K562 (cell line): ENCODE results near the gene SLC25A10. TPM values are rescaled to one million over a fixed set of nuclear protein-coding genes. Genes with fewer than 3 reads are reported as not detected.
A peak's percentile ranks its signal among the peaks of the same experiment; 100 is the strongest.

Experiments
- BRF1 ChIP-seq: IDR thresholded peaks from 3 replicates; pipeline ENCODE4 v1.6.1; 2011; ENCODE audit warnings: borderline replicate concordance, mild to moderate bottlenecking; ENCODE audit not compliant: insufficient read length; ENCODE audit errors: extremely low read depth
- GABPB1 ChIP-seq: sonication (generic); formaldehyde crosslinking; IDR thresholded peaks from 2 replicates; pipeline ENCODE4 v1.8.0; 2022; ENCODE audit warnings: mild to moderate bottlenecking, missing genetic modification reagents
- GATA2 ChIP-seq: sonication (generic); formaldehyde crosslinking; IDR thresholded peaks from 2 replicates; pipeline ENCODE4 v1.4.0; 2020; ENCODE audit warnings: mild to moderate bottlenecking, missing genetic modification reagents
- HMG20A ChIP-seq: fragments of 450-650 bp; formaldehyde crosslinking; conservative IDR thresholded peaks from 2 replicates; pipeline ENCODE4 v1.4.0; 2020; ENCODE audit warnings: mild to moderate bottlenecking, mixed read lengths
- L3MBTL2 ChIP-seq: fragments of 450-650 bp; IDR thresholded peaks from 2 replicates; pipeline ENCODE4 v1.6.1; 2016; ENCODE audit warnings: mild to moderate bottlenecking, moderate library complexity
- MYC ChIP-seq, 2 experiments: fragments of 250-450 bp in 1 of 2; sonication (Bioruptor Pico) in 1 of 2; IDR thresholded peaks; 2 replicates each; pipeline versions ENCODE4 v1.5.1 to v1.6.1; 2012 to 2021; ENCODE audit warnings: low read depth in 2 of 2, borderline replicate concordance in 1 of 2, improper control_type of control experiment in 1 of 2, low read length in 1 of 2, mild to moderate bottlenecking in 1 of 2, moderate library complexity in 1 of 2
- NFYB ChIP-seq: IDR thresholded peaks from 2 replicates; pipeline ENCODE4 v1.6.1; 2011; ENCODE audit warnings: mild to moderate bottlenecking, moderate library complexity; ENCODE audit not compliant: insufficient read length; ENCODE audit errors: extremely low read depth
- NR1H2 ChIP-seq: sonication (generic); formaldehyde crosslinking; IDR thresholded peaks from 2 replicates; pipeline ENCODE4 v1.4.0; 2020; ENCODE audit warnings: mild to moderate bottlenecking, missing genetic modification reagents
- OTX1 ChIP-seq: fragments of 450-650 bp; formaldehyde crosslinking; IDR thresholded peaks from 2 replicates; pipeline ENCODE4 v1.4.0; 2022; ENCODE audit warnings: mild to moderate bottlenecking
- PHB2 ChIP-seq: fragments of 450-650 bp; IDR thresholded peaks from 2 replicates; pipeline ENCODE4 v1.6.1; 2017; ENCODE audit warnings: low read depth
- POLR3G ChIP-seq: IDR thresholded peaks from 2 replicates; pipeline ENCODE4 v1.6.1; 2011; ENCODE audit not compliant: insufficient read length, insufficient replicate concordance; ENCODE audit errors: extremely low read depth
- RBFOX2 ChIP-seq: fragments of 200-400 bp; formaldehyde crosslinking; IDR thresholded peaks from 2 replicates; pipeline ENCODE4 v1.6.1; 2017; ENCODE audit warnings: low read depth, mild to moderate bottlenecking, low read length, moderate library complexity
- RBM15 ChIP-seq: fragments of 200-400 bp; formaldehyde crosslinking; IDR thresholded peaks from 2 replicates; pipeline ENCODE4 v1.6.1; 2018; ENCODE audit warnings: mild to moderate bottlenecking, low read length, moderate library complexity; ENCODE audit not compliant: insufficient read depth
- TCFL5 ChIP-seq: fragments of 250-450 bp; sonication (Bioruptor Pico); conservative IDR thresholded peaks from 2 replicates; pipeline ENCODE4 v1.6.1; 2021; ENCODE audit warnings: mild to moderate bottlenecking, moderate library complexity, matching md5 sums
- THRAP3 ChIP-seq: fragments of 450-650 bp; IDR thresholded peaks from 2 replicates; pipeline ENCODE4 v1.6.1; 2016; ENCODE audit warnings: mild to moderate bottlenecking, inconsistent platforms, borderline replicate concordance
- WHSC1 ChIP-seq: IDR thresholded peaks from one replicate; pipeline ENCODE4 v1.6.1; 2012; ENCODE audit warnings: low read length, control low read depth, inconsistent platforms
- XRCC5 ChIP-seq: fragments of 200-400 bp; formaldehyde crosslinking; IDR thresholded peaks from 2 replicates; pipeline ENCODE4 v1.6.1; 2017; ENCODE audit warnings: low read depth, mild to moderate bottlenecking, low read length
- polyA plus RNA-seq, 8 experiments: library from polyadenylated mRNA; depleted of rRNA in 4 of 8; stranded (reverse) in 5 of 8; unstranded in 3 of 8; fragments of >200 nt; fragmentation: Nextera tagmentation in 2 of 8; fragmentation: Illumina TruSeq in 1 of 8; extraction: Ambion mirVana in 2 of 8; extraction: Trizol in 1 of 8; gene quantifications; 2 replicates each; pipeline versions ENCODE4 v1.2.1 to v1.2.3, GENCODE V29; 2011 to 2014; ENCODE audit warnings: inconsistent platforms in 1 of 8, missing spikeins in 1 of 8
- total RNA-seq, 7 experiments: library from RNA; depleted of rRNA in 6 of 7; stranded (reverse); fragments of >200 nt in 6 of 7; fragmentation: Illumina TruSeq in 2 of 7; extraction: Trizol in 2 of 7; gene quantifications; 2 replicates each; pipeline versions ENCODE4 v1.2.1 to v1.2.3, GENCODE V29; 2011 to 2021; ENCODE audit warnings: low replicate concordance in 1 of 7
- TF ChIP-seq, protein P1 (sequence below): sonication (generic); formaldehyde crosslinking; IDR thresholded peaks from 2 replicates; pipeline ENCODE4 v1.8.0; 2023; ENCODE audit warnings: mild to moderate bottlenecking, missing genetic modification reagents
- TF ChIP-seq, protein P2 (sequence below): fragments of 450-650 bp; formaldehyde crosslinking; IDR thresholded peaks from 2 replicates; pipeline ENCODE4 v1.4.0; 2020; ENCODE audit warnings: mild to moderate bottlenecking, moderate library complexity
- TF ChIP-seq, protein P3 (sequence below): IDR thresholded peaks from 2 replicates; pipeline ENCODE4 v1.6.1; 2014; ENCODE audit warnings: antibody characterized with exemption
- TF ChIP-seq, protein P4 (sequence below): fragments of 250-450 bp; sonication (Bioruptor Pico); IDR thresholded peaks from 2 replicates; pipeline ENCODE4 v1.9.0; 2021; ENCODE audit warnings: mild to moderate bottlenecking

Gene SLC25A10
- total and polyA plus RNA-seq, 9 of the 15 experiments (the other 6 are each of a cell fraction or from before 2014, with no cell fraction given), result 0.10 to 85.6 (median 34.3) TPM

DNA sequence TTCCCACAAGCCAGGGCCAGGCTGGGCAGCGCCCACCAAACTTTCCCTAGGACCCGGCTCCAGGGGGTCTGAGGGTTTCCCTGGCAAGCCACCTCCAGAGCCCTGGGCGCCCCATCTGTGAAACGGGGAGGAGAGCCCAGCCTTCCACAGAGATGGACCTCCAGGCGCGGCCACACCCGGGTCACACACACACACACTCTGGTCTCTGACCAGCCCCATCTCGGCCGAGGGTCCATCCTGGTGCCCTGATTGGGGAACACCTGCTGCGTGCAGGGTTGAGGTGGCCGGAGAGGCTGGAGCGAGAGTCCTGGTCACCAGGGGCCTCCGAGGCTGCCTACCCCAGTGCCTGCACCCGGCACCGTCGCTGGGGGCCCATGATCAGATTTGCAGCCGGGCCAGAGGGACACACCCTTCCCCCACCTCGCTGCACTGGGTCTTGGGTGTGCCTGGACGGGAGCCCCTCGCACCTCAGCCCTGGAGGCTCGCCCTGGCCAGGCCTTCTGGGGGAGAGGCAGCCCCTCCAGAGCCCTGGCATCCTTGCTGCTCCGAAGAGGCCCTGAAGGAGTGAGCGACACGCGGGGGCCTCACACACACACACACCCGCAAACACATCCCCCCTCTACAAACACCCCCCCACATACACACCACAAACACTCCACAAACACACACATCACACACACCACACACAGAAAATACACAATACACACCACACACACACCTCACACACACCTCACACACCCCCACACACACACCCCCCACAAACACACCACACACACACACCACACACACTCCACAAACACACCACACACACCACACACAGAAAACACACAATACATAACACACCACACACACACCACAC is 29.7 kb downstream of the SLC25A10 start (continued):
- TF ChIP-seq, protein P1, sequence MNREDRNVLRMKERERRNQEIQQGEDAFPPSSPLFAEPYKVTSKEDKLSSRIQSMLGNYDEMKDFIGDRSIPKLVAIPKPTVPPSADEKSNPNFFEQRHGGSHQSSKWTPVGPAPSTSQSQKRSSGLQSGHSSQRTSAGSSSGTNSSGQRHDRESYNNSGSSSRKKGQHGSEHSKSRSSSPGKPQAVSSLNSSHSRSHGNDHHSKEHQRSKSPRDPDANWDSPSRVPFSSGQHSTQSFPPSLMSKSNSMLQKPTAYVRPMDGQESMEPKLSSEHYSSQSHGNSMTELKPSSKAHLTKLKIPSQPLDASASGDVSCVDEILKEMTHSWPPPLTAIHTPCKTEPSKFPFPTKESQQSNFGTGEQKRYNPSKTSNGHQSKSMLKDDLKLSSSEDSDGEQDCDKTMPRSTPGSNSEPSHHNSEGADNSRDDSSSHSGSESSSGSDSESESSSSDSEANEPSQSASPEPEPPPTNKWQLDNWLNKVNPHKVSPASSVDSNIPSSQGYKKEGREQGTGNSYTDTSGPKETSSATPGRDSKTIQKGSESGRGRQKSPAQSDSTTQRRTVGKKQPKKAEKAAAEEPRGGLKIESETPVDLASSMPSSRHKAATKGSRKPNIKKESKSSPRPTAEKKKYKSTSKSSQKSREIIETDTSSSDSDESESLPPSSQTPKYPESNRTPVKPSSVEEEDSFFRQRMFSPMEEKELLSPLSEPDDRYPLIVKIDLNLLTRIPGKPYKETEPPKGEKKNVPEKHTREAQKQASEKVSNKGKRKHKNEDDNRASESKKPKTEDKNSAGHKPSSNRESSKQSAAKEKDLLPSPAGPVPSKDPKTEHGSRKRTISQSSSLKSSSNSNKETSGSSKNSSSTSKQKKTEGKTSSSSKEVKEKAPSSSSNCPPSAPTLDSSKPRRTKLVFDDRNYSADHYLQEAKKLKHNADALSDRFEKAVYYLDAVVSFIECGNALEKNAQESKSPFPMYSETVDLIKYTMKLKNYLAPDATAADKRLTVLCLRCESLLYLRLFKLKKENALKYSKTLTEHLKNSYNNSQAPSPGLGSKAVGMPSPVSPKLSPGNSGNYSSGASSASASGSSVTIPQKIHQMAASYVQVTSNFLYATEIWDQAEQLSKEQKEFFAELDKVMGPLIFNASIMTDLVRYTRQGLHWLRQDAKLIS (CRISPR knock-in tag), result no peak
- no peak for TF ChIP-seq BRF1
- TF ChIP-seq, protein P2, sequence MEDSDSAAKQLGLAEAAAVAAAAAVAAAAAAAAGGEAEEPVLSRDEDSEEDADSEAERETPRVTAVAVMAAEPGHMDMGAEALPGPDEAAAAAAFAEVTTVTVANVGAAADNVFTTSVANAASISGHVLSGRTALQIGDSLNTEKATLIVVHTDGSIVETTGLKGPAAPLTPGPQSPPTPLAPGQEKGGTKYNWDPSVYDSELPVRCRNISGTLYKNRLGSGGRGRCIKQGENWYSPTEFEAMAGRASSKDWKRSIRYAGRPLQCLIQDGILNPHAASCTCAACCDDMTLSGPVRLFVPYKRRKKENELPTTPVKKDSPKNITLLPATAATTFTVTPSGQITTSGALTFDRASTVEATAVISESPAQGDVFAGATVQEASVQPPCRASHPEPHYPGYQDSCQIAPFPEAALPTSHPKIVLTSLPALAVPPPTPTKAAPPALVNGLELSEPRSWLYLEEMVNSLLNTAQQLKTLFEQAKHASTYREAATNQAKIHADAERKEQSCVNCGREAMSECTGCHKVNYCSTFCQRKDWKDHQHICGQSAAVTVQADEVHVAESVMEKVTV (CRISPR knock-in tag), result no peak
- TF ChIP-seq, protein P3, sequence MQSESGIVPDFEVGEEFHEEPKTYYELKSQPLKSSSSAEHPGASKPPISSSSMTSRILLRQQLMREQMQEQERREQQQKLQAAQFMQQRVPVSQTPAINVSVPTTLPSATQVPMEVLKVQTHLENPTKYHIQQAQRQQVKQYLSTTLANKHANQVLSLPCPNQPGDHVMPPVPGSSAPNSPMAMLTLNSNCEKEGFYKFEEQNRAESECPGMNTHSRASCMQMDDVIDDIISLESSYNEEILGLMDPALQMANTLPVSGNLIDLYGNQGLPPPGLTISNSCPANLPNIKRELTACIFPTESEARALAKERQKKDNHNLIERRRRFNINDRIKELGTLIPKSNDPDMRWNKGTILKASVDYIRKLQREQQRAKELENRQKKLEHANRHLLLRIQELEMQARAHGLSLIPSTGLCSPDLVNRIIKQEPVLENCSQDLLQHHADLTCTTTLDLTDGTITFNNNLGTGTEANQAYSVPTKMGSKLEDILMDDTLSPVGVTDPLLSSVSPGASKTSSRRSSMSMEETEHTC, result no peak
- no peak for TF ChIP-seq PHB2
- TF ChIP-seq TCFL5 (CRISPR knock-in tag), result no peak
- TF ChIP-seq MYC (IDR thresholded peaks at IDR 0.05; ENCODE audit: low read depth, low read length), result no peak
- TF ChIP-seq MYC (CRISPR knock-in tag; IDR thresholded peaks at IDR 0.05; ENCODE audit: borderline replicate concordance, low read depth), result no peak
- TF ChIP-seq RBFOX2, result peak; percentile 24; the same call in 1 of the 2 replicates
- TF ChIP-seq OTX1 (CRISPR knock-in tag), result 0 out of 2 replicates have a peak, but pooled peaks have one; percentile 11
- no peak for TF ChIP-seq POLR3G
- TF ChIP-seq WHSC1, result no peak
- TF ChIP-seq, protein P4, sequence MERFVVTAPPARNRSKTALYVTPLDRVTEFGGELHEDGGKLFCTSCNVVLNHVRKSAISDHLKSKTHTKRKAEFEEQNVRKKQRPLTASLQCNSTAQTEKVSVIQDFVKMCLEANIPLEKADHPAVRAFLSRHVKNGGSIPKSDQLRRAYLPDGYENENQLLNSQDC (CRISPR knock-in tag), result no peak
- no peak for TF ChIP-seq NFYB
- TF ChIP-seq GABPB1, result no peak; the same call in 1 of the 2 replicates
- TF ChIP-seq RBM15, result no peak
- no peak for TF ChIP-seq XRCC5
- no peak for TF ChIP-seq GATA2
- no peak for TF ChIP-seq NR1H2 (CRISPR knock-in tag)
- TF ChIP-seq L3MBTL2, result no peak
- TF ChIP-seq THRAP3, result no peak
- TF ChIP-seq HMG20A (CRISPR knock-in tag), result no peak
